ENCODE results near the gene MCEE. TPM values are rescaled to one million over a fixed set of nuclear protein-coding genes. Genes with fewer than 3 reads are reported as not detected.

Gene MCEE
- total and polyA plus RNA-seq, 8 donors, result 15.6 to 33.2 (median 24.4) TPM

DNA sequence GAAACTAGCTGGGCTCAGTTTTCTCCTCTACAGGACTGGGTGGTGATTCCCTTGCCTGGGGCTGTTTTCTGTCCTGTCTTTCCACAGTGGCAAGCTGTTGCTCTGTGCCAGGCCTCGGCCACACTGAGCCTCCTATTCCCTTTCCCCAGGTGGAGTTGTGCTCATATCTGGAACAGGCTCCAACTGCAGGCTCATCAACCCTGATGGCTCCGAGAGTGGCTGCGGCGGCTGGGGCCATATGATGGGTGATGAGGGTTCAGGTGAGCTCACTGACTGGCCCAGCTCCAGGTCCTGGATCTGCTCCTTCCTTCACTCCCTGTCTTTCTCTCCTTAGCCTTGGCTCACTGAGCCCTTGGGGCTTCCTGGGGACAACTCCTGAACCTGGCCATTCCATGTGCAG, 57.5 kb downstream of the MCEE start:
- Histone ChIP-seq H3K36me3 (peaks cover 0 to 53% of the 10 kb centered on the region in 2 donors), H3K27me3 (no peaks in the 10 kb centered on the region), H3K9me3 (no peaks in the 10 kb centered on the region), H3K4me3 (peak overlapping the region in 1 of 2 donors; percentile 78), H3K4me1 (peaks cover 12 to 89% of the 10 kb centered on the region in 2 donors), H3K27ac (peak overlapping the region in 1 of 2 donors; percentile 84)
- no peak for DNase-seq
- no peak for TF ChIP-seq CTCF (IDR thresholded peaks at IDR 0.05)
- no peak for ATAC-seq
- intact Hi-C loops (cut with DNase I), result no loop called here

DNA sequence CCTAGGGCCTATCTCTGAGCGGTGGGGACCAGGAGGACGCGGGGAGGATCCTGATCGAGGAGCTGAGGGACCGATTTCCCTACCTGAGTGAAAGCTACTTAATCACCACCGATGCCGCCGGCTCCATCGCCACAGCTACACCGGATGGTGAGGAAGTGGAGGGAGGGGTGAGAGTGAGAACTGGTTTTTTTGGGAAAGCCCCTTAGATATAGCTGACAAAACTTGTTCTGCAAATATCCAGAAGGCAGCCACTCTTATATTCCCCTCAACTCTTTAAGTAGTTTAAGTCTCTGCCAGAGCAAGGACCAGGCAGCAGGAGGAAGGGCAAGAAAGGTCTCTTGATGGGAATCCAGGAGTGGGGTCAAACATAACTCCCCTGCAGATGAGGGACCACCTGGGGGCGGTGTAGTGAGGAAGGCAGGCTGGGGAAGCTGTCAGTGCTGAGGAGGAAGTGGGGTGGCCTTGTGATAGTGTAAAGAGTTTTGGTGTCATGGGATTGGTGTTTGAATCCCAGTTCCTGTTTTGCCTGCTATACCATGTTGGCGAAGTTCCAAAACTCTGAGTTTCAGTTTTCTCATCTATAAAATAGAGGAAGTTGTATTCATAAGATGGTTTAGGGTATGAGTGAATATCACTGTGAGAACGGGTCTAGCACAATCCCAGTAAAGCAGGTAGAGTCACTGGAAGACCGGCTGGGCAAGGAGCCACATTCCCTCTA, 58.2 kb downstream of the MCEE start:
- Histone ChIP-seq H3K9me3 (no peaks in the 10 kb centered on the region), H3K27ac (peak overlapping the region; percentile 13 to 84), H3K36me3 (peaks cover 0 to 46% of the 10 kb centered on the region in 2 donors), H3K27me3 (no peaks in the 10 kb centered on the region), H3K4me1 (peaks cover 12 to 89% of the 10 kb centered on the region in 2 donors), H3K4me3 (peak overlapping the region in 1 of 2 donors; percentile 78)
- no peak for TF ChIP-seq CTCF (IDR thresholded peaks at IDR 0.05)
- intact Hi-C loops (cut with DNase I), result no loop called here
- no peak for ATAC-seq
- peak; percentile 16 to 82 (median 47) for DNase-seq

DNA sequence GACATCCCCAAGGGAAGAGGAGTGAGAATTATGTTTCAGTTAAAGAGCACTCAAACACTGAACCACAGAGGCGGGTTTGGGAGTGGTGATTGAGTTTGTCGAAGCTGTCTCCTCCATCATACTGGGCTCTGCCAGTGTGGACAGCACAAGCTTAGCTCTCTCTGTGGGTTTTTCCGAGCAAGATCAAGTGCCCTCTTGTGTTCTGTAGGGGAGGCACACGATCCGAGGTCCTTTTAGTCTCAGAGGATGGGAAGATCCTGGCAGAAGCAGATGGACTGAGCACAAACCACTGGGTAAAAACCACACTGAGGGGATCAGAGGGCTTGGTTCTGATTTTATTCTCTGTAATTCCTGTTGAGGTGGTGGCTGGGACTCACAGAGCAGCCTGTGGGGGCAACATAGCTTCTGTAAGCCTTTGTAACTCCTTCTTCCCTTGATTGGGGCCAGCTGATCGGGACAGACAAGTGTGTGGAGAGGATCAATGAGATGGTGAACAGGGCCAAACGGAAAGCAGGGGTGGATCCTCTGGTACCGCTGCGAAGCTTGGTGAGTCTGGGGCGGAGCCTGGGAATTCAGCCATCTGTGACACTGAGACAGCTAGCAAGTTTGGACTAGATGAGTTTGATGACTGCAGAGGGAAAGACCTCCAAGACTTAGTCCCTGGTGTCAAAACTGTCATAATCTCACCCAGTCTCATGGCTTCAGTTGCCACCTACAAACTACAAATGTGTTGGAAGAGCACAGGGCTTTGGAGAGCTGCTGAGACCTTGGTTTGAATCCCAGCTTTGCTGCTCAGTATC, 59.5 kb downstream of the MCEE start:
- DNase-seq, result no peak
- no peak for ATAC-seq
- no peaks in the 10 kb centered on the region for H3K9me3 ChIP-seq
- TF ChIP-seq CTCF (IDR thresholded peaks at IDR 0.05), result peak in 1 of 2 donors; percentile 11
- peak overlapping the region in 1 of 2 donors; percentile 84 for H3K27ac ChIP-seq
- no peaks in the 10 kb centered on the region for H3K27me3 ChIP-seq
- intact Hi-C loops (cut with DNase I), result no loop called here
- peaks cover 12 to 89% of the 10 kb centered on the region in 2 donors for H3K4me1 ChIP-seq
- H3K4me3 ChIP-seq, result peak overlapping the region in 1 of 2 donors; percentile 78
- peaks cover 0 to 33% of the 10 kb centered on the region in 2 donors for H3K36me3 ChIP-seq

GRCh38 chr2:71069376-71069775, 60.7 kb downstream of the MCEE start:
- peaks cover 12 to 81% of the 10 kb centered on the region in 2 donors for H3K4me1 ChIP-seq
- H3K27me3 ChIP-seq, result no peaks in the 10 kb centered on the region
- peak overlapping the region; percentile 89 to 96 for H3K27ac ChIP-seq
- TF ChIP-seq CTCF (IDR thresholded peaks at IDR 0.05), result no peak
- peaks cover 0 to 21% of the 10 kb centered on the region in 2 donors for H3K36me3 ChIP-seq
- no peaks in the 10 kb centered on the region for H3K9me3 ChIP-seq
- ATAC-seq (no peak), DNase-seq (no peak)
- intact Hi-C loops (cut with DNase I), result no loop called here
- peak overlapping the region; percentile 78 to 100 for H3K4me3 ChIP-seq

Data from left lung (tissue), 10 donors.